Measurements from ENCODE around the gene MSI2.

The MSI2 gene

DNA sequence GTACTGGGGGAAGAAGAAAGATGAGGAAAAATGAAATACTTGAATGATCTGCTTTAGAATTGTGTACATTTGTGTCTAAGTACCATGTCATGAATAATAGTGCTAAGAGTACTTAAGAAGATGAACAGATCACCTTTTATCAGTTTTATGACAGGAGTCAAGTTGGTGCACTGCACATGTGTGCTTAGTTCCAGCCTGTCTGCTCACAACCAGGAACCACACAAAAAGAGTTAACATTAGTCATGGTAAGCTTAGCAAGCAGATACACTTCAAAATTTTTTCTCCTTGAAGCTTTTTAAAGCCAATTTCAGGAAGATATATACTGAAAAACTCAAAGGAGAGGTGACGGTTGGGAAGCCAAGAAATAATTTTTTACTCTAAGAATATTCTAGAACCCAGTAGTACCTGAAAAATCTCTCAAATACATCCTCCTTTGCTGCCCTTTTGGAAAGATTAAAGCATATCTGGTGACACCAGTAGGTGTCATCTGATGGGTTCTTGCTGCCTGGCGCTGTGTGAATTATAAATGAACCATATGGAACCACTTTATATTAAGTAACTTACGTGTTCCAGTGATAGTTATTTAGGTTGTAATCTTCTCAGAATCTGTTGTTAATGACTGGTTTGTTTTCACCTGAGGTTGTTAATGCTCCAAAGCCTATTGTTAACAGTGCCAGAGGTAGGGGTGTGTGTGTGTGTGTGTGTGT is 93.4 kb downstream of the MSI2 start:
- DNase-seq: no peak

DNA sequence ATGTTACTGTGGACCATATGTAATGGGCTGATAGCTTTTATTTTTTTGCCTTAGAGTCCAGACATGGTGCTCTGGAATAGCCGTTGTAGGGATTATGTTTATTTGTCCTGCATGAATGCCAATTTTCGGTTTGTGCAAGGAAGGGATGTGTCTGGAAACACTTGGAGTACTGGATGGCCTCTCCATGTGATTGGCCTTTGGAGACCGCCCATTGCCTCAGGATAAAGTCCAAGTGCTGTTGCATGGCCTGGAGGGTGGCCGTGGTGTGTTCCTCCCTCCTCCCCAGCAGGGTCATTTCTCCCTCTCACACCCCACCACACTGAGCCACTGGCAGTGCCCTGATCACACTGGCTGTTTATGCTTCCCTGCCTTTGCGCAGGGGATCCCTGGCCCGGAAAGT is 93.9 kb downstream of the MSI2 start:
- DNase-seq: no peak

DNA sequence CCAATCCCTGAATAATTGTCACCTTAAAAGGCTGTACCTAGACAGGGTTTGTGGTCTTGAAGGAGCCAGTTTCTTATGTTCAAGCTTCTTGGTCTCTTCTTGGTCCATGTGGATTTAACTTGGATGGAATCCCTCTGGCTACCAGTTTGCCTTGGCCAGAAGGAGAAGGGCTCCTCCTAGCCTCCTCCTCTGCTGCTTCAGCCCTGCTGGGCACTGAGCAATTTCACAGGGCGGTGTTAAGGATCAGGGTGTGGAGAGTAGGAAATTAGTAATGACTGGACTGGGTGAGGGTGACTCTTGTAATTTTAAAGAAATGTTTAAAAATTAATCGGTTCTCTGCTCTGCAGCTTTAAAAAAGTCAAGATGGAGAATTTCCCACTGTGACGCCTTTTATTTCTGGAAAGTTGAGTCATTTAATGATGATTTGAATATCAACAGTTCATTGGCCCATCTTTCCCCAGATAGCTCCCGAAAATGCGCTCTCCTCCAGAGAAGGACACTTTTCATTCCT is 96.4 kb downstream of the MSI2 start:
- no peak for DNase-seq

DNA sequence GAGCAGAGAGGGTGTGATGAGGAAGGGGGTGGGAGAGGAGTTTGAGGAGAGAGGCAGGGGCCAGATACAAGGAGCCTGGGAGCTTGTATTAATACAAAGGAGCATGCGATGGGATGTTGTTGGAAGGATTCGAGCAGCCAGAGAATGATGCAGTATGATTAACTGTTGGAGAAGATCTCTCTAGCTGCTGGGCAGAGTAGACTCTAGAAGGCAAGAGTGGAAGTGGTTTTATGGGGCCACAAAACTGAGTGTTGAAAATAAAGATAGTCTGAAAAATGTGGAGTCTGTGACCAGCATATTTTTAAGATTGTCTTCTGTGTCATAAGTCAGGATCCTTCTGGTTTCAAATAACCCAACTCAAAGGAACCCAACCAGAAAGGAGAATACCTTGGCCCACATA is 98.3 kb downstream of the MSI2 start:
- no peak for DNase-seq

DNA sequence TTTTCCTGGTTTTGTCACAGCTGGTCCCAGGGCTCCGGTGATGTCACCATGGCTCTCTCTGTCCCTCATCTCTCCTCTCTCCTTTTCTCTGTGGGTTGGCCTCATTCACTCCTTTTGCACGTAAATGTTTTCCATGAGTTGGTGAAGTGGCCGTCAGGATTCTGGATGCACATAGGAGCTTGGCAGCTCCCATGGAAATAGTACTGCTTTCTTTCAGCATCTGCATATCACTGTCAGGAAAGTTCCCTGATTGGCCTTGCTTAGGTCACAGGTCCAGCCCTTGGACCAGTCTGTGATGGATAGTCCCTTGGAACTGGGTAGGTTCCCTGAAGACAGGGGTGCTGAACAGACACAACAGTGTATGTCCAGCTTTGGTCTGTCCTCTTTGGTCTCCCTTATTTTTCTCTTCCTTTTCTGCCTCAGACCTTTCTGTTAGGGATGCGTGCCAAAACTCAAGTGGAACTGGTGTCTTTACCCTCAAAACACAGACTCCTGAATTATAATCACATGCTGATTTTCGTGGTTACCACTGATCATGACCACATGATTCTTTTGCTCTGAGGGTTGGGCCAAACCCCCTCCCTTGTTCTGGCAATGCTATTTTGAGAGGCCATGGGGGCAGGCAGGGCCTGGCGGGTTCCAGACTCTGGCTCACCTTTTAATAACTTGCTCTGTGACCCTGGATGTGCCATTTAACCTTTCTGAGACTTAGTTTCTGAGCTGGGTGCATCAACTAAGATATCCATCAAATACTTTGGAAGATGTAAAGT is 99.0 kb downstream of the MSI2 start:
- DNase-seq: peak; percentile 55

DNA sequence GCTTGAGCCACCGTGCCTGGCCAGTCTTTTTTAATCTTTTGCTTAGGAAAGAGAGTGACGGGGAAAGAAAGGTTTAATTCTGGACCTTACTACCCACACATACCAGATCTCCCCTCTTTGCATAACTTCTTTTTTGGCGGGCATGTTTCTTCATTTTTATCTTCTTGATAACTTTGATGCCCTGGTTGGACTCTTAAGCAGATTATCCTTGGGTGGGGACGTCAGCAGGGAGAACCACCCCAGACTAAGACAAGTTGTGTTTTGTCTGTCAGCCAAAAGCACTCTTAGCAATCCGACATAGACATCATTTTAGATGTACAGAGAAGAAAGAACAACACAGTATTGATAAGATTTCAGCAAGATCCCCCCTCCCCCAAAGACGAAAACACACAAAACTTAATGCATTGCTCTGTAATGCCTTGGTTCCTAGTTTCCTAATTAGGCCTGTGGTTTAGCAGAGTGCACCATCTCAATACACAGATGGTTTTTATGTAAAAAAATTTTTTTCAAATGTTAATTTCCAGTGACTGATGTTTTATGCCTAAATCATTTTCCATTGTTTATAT is 99.9 kb downstream of the MSI2 start:
- DNase-seq: no peak

DNA sequence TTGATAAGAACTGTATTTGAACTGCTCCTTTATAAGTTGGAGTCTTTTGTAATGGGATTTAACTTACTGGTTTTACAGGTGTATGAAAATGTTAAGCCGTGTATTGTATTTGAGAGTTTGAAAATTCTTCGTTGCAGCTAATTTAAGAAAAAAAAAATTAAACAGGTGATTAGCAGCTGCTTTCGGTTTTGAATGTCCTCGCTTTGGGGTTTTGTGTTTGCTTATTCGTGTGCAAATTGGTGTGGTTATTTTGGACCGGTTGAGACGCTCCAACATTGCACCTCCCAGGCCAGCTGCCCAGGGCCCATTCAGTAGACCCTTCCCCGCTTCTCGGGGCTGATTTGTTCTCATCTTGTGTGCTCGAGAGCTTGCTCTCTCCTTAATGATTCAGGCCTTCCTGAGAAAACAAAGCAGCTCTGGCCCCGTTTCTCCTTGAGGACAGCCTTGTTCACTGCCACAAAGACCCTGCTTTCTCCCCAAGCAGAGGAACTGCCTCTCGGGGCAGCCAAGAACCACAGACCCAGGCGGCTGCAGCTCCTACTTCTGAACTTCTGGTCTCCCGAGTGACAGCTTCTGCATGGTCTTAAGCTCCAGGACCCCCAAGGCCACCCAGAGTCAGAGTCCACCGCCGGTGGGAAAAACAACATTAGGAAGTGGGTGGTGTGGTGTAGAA is 100.5 kb downstream of the MSI2 start:
- DNase-seq: peak; percentile 64

DNA sequence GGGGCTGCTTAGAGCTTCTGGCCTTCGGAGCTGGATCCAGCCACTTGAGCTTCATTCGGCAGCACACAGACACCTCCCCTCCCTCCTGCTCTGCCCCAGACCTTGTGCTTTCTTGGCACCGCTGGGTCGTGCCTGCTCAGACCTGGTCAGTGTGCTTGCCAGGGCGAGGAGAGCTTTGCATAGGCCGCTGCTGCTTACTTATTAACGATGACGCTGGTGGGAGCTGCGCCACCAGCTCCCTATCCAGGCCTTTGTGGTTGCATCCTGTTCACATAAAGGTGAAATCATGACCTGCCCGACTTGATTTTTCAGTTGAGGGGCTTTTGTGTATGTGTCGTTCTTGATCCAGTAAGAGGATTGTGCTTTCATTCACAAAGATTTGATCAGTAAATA is 101.1 kb downstream of the MSI2 start:
- peak; percentile 65 for DNase-seq

DNA sequence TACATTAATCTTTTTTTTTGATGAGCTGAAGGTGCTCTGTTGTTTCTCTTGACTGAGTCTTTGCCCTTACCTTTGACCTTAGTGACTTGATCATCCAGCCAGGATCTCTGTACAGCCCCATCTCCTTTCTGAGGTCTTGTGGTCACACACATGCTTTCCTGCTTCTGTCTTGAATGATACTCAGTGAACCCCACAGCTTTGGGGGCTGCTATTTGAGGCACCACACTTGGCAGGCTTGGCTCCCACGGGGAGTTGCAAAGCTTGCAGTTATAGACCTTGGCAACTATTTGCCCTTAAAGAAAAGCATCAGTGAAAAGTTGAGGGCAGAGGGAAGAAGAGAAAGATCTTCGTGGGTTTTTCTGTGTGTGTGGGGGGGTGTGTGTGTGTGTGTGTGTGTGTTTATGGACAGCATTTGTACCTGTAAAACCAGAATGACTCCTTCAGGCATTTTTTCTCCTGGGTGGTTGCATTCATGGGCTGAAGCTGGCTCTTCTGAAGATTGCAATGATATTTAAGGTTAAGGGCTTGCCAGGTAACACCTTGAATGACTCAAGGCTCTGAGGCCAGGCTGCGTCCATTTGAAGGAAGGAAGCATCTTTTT is 101.6 kb downstream of the MSI2 start:
- no peak for DNase-seq

DNA sequence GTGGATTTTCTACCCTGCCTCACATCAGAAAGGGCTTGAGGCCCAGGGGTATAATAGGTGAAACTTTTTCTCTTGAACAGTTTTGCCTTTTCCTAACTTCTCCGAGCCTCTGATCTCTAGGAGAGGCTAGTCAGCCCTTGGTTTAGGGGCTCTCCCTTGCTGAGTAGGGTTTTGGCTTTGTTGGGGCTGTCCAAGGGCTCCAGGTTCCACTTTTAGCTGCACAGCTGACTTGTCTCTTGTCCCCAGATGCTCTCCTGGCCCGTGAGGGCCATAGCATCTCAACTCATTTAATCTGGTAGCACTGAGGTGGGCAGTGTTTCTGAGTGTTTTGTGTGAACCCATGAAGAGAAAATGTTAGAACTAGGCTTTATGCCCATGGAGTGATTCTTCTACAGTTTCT is 103.9 kb downstream of the MSI2 start:
- DNase-seq: no peak

DNA sequence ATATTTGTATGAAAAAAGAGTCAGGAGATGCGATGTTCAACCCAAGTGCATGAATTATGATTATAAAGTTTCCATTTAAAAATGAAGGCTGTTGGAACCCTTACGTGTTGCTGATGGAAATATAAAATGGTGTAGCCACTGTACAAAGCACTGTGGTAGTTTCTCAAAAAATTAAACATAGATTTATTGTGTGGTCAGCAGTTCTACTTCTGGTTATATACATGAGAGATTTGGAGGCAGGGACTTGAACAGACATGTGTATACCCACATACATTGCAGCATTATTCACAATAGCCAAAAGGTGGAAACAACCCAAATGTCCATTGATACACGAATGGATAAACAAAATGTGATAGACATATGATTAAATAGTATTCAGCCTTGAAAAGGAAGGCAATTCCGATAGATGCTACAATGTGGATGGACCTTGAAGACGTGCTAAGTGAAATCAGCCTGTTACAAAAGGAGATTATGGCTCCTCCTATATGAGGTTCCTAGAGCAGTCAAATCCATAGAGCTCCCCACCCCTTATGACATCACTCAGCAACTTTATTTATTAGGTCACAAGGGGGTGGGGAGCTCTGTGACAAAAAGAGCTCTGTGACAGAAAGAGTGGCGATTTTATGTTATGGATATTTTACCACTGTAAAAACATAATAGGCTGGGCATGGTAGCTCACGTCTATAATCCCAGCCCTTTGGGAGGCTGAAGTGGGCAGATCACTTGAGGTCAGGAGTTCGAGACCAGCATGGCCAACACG is 106.7 kb downstream of the MSI2 start:
- DNase-seq: no peak

DNA sequence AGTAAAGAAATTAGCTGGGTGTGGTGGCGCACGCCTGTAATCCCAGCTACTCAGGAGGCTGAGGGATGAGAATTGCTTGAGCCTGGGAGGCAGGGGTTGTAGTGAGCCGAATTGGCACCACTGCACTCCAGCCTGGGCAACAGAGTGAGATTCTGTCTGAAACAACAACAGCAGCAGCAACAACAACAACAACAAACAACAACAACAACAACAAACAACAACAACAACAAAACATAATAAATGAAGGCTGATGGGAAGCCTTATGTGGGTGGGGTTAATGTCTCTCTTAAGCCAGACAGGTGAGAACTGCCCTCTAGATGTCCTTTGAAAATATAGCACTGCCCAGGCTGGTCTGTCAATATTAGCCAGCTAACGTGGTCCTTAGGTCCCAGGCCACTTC is 107.3 kb downstream of the MSI2 start:
- DNase-seq: no peak

DNA sequence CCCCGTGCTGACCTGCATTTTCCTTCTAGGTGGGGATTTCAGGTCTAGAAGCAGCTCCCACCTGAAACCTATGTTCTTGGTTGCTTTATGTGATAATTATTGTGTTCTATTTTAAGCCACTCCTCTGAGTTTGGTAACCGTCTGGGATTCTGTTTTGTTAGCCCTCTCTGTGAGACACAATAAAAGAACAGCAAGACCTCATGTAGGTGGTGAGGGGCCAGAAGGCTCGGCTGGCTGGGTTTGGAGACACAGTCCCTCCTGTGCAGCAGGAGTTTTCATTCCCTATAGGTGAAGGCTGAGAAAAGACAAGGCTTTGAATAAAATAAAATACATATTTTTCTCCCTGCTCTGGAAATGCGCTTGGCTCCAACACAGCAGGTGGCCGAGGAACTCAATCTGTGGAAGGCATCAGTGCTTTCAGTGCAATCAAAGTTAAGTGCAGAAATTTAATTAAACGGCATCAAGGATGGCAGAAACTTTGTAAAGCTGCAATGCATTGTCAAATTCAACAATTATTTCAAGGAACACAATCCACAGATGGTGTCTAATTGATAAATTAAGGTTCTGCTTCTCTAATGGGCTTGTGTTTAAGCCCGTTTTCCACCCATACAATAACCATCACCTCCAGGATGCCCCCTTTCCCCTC is 107.8 kb downstream of the MSI2 start:
- no peak for DNase-seq

DNA sequence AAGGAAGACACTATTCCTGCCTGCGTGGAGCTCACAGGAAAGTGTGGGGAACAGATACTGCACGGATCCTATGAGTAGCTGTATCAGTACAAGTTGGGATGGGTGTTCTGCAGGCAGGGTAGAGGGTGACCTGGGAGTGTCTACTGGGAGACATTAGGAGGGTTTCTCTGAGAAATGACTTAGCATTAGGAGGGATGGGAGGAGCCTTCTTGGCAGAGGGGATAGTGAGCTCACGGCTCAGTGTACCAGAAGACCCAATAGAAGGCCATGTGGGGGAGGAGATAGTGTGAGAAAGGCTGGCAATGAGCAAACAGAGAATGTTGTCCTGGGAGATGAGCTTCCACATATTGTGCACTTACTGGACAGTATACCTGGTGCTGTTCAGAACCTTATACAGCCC is 109.1 kb downstream of the MSI2 start:
- DNase-seq: no peak

DNA sequence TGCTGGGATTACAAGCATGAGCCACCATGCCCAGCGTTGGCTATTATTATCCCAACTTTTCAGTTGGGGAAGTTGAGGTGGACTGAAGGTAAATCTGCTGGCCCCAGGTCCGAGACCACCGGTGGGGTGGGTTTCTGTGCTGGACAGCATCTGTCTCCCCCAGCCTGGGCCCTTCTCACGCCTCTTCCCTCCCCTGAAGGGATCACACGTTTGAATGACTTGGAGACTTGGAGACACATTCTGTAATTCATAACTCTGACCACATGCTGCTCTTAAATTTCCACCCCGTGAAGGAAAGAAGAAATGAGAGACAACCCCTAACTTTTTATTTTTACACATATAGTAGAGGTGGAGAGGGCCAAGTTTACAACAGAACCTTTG is 109.8 kb downstream of the MSI2 start:
- no peak for DNase-seq

DNA sequence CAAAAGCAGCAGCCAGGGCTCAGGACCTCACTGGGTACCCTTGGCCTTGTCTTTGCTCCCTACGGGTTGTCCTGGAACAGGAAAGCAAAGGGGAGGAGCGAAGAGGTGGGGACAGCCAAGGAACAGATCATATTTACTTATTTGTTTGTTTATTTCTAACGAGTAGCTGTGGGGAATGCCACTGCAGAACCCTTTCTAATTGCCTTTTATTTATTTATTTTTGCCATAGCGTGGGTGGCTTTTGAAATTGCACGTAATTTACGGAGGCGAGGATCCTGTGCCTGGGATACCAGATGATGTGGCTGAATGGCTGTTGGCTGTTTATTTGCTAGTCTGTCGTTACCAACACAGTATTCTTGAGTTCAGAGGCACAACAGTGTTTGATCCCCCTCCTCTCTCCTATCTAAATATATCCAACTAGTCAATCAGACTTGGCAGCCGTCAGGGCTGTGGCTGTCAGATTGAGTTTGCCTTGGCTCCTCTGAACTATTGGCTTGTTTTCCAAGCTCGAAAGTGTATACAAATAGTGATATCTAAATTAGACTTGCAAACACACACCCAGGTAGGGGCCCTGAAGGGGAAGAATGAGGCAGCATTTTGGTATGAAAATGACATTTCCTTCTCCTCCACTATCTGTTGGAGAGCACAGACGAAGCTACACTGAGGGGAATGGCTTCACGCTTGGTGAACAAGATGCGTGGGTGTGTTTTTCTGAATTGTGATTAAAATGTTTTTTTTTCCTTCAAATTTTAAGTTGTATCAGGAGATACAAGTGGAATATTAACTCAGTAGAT is 110.4 kb downstream of the MSI2 start:
- peak; percentile 87 for DNase-seq

DNA sequence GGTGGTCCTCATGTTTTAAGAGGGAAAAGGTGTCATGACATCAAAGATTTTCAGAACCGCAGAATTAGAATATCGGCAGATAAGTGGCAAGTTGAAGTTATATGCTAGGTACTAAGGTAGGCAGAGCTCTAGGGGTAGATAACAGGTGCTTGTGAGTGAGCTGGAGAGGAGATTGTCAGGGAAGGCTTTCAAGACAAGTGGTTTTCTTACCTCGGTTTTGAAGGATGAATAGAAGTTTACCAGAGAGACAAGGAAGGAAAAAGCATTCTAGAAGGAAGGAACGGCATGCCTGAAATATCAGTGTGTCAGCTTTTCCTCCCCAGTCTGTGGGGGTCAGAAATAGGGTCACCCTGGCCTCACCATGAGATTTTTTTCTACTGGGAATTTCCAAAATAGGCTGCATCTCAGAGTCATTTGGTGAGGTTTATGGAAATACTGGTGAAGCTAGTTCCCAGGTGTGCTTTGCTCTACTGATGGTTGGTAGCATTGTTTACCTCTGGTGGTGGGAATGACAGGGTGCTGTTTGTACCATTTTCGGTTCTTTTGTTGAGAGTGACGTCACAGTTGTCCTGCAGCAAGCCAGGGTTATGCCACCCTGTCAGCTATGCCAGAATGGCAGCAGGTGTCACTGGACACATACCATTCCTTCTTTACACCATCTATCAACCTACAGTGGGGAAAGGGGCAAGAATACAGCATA is 112.5 kb downstream of the MSI2 start:
- DNase-seq: no peak

DNA sequence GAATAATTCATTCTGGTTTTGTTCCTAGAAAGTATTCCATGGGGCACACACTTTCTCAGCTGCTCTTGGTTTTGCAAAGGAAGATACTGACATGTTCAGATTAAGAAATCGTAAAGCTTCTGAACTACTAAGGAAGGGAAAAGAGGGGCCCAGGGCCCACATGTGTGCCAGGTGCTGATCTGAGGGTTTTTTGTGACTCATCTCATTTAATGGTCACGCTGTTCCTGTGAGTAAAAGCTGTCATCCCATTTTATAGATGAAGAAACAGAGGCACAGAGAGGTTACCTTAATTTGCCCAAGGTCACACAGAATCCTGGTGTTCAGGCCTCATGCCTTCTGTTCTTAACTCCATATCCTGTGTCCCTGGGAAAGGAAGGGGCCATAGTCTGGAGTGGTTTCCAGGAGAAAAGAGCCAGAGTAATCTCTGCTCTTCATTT is 113.2 kb downstream of the MSI2 start:
- no peak for DNase-seq

DNA sequence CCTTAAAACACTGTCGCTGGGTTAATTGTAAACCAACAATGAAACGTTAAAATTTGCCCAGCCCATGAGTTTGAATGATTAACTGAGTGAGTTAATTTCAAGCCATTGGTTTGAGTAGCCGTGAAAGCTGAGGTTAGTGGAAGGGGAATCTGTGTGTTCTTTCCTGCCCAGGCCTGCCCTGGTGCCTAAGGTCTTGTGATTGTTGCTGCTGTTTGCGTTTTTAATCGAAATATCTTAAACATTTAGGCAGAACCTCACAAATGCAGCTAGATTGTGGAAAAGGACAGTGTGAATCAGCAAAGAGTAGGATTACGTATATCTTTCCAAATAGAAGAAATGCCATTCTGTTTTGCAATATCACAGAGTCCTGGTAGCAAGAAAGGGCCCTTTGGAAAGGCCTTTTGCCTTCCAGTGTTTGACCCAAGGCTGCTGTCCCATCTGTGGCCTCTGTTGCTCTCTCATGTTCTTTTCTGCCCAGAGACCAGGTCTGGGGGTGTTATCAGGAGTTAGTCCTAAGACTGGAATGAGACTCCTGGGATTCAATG is 113.8 kb downstream of the MSI2 start:
- DNase-seq: no peak

DNA sequence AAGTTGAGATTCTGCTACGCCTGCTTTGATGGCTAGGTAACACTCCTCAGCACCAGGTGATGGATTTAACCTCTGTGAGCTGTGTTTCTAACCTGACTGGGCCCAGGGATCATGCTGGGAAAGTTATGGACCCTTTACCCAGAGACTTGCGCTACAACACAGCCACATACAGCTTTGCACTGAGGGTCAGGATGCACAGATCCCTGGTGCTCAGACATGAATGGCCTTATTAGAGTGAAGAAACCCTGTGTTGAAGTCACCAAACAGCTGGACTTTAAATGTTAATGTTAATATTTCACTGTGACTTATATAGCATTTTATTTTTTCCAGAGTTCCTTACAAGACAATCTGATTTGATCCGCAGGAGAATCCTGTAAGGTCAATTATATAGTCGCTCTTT is 114.3 kb downstream of the MSI2 start:
- DNase-seq: no peak

Measured in NCI-H1092 treated with DMSO at 0.1 percent for 48 hours (cell line).